ENCODE data around the gene ENPP6.
"Not testable (repeated sequence)": the region's sequence is repeated elsewhere in the genome, so short reads cannot be mapped to it uniquely, and the experiment has no call there.

Gene ENPP6

DNA sequence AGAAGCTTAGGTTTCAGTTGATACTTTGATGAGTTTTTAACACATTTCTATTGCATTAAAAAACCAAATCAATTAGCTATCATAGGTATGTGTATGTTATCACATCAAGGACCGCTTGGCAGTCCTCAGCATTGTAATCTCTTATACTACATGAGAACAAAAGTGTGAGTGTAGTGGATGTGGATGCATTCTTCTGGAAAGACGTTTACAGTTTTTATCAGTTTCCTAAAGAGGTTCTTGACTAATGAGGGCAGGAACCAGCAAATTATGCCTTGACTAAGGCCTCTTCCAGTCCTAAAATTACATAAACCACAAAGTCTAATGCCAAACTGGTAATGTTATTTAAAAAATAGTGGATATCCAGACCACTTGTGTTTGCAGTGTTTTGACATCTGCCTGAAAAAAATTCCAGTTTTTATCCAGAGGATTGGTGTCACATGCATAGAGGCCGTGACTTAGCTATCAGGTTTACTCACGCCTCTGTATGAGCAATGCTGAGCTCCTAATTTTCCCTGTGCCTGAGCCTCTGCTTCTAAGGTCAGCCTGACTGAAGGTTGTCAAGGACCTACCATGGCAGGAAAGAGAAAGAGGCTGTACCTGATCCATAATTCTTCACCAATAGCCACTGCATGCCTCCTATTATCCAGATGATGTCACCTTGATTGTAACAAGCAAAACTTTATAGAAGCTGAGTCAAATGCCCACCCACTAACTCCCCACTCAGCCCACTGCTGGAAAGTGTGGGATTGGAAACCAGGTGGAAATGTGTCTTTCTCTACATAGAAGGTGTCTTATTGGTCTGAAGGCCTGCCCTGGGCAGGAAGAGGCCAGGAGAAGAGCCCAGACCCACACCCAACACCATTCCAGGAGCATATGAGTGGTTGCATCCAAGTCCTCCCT, 68.7 kb downstream of the ENPP6 start:
- DNase-seq (ENCODE audit: low read depth) = no peak

- DNase-seq (ENCODE audit: low read depth) = no peak
Measured at GRCh38 chr4:184147858-184148737, 69.6 kb downstream of the ENPP6 start.

DNA sequence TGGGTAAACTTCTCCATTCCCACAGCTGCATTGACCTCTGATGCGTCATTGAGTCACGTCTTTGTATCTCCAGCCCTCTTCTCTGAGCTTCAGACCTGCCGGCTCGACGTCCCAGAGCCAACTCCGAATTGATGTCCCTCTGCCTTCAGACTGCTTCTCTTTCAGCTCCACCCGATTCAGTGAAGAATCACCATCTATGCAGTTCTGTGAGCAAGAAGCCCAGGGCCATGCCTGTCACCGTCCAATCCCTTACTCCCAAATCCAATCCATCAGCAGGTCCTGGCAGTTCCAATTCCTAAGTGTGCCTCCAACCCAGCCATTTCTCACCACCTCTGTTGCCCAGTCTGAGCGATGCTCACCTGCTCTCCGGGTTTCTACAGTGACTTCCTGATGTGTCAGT, 70.7 kb downstream of the ENPP6 start:
- no peak for DNase-seq (ENCODE audit: low read depth)

DNA sequence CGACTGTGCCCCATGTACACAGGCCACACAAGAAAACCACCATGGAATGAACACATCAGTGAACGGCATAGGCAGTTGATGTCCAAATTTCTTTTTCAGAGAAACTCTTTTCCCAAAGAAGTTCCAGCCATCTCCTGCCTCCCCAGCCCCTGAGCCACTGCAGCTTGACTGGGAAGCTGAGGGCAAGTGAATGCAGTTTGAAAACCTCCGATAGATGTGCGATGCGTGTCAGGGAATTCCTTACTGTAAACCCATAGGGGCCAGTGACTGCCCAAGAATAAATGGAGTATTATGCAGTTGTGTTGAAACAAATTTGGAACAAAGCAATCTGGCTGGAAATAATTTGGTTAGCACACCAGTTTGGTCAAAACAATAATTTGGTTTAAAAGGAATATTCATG, 72.1 kb downstream of the ENPP6 start:
- no peak for DNase-seq (ENCODE audit: low read depth)

- no peak for DNase-seq (ENCODE audit: low read depth)
Measured at GRCh38 chr4:184143770-184144564, 73.7 kb downstream of the ENPP6 start.

- no peak for DNase-seq (ENCODE audit: low read depth)
Measured at GRCh38 chr4:184142121-184143000, 75.3 kb downstream of the ENPP6 start.

- not testable (repeated sequence) for DNase-seq (ENCODE audit: low read depth)
Measured at GRCh38 chr4:184140901-184141300, 76.8 kb downstream of the ENPP6 start.

GRCh38 chr4:184136525-184136924, 81.1 kb downstream of the ENPP6 start:
- DNase-seq (ENCODE audit: low read depth) = no peak

DNA sequence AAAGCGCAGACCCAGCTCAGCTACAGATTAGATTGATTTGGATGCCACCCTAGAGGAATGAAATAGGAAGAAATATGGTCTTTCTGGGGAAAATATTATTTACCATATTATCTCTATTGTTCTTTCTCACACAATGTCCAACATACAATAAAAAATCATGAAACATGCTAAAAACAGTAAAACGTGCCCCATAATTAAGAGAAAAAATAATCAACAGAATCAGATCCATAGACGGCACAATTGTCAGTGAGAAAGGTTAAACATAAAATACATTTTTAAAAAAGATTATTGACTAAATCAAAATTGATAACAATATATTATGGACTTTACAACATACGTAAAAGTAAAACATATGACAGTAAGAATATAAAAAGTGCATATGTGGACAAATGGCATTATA, 90.9 kb downstream of the ENPP6 start:
- no peak for DNase-seq (ENCODE audit: low read depth)

- no peak for DNase-seq (ENCODE audit: low read depth)
Measured at GRCh38 chr4:184122631-184123408, 94.9 kb downstream of the ENPP6 start.

DNA sequence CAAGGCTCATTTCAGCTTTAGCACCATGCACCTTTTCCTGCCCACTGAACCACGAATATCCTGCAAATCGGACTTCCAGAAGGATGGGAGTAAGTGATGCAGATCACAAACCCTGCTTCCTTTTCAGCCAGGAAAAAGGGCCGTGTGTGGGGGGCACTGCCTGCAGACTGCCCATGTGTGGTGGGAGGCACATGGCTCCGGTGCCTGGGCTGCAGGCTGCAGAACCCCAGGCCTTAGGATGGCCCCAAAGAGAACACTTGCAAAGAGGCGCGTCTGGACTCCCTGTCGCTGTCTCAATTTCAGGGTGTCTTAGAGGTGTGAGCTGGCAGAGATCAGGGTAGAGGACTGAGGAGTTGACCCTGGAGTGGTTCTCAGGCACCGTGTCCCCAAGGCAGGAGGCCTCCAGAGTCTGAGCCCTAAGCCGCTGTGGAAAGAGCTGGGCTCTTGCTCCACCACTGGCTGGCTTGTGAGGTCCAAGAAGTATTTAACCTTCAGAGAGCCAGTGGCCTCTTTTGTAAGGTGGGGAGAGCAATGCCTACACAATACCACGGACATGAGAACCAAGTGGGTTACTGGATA, 97.0 kb downstream of the ENPP6 start:
- DNase-seq (ENCODE audit: low read depth) = no peak

- no peak for DNase-seq (ENCODE audit: low read depth)
Measured at GRCh38 chr4:184117662-184118199, 99.9 kb downstream of the ENPP6 start.

DNA sequence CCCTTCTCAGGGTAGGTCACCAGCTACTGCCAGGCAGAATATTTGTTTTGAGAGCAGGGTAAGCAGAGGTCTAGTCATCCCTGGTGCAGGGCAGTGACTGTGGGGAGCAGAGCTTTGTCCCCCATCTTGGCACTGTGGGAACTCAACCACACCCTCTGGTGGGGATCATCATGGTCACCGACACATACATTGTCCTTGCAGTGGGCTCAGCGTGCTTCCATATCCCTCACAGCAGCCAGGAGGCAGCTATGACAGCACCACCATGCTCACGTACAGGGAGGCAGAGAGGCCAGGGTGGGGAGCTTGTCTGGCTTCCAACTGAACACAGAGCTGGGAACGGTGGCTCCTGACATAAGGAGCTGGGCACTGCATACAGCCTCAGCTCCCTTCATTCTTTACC, 102.3 kb downstream of the ENPP6 start:
- no peak for DNase-seq (ENCODE audit: low read depth)

DNA sequence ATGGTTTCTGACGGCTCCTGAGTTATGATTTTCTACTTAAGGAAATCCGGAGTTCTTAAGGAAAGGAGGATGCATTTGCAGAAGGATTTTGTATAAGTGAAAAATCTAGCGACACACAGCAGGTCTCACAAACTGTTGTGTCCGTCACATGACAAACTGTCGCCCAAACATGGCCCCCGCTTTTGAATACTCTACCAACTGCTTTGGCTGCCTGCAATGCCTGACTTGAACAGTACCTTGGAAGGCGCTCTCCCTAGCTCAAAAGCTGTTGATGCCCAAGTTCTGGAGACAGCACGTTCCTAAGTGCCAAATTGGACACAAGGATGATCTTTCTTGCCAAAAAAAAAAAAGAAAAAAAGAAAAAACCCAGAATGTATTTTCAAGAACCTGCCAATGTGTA, 103.2 kb downstream of the ENPP6 start:
- no peak for DNase-seq (ENCODE audit: low read depth)

DNA sequence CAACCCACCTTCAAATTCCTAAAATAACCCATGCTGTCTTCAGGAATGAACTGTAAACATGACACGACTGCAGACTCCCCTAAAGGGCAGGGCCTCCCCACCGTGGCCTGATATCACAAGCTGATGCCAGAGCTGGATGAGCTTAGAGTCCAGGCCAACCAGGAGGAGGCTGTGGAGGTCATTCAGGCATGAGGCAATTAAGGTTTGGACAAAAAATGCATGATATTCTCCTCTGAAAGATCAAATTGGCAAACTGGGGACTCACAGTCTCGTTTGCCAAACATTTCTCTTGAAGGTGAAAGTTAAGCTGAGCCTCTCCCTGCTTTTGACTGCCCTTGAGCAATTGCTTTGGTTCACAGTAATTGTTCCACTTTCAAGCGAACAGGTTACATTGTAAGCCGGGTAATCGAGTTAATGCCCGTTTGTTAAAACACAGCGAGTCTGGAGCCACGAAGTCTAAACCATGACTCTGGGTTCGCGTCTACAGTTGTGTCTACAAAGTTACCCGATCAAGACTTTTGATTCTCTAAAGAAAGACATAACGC, 105.6 kb downstream of the ENPP6 start:
- DNase-seq (ENCODE audit: low read depth) = no peak

- no peak for DNase-seq (ENCODE audit: low read depth)
Measured at GRCh38 chr4:184111233-184111832, 106.3 kb downstream of the ENPP6 start.

- DNase-seq (ENCODE audit: low read depth) = no peak
Measured at GRCh38 chr4:184110452-184111224, 107.0 kb downstream of the ENPP6 start.

GRCh38 chr4:184108006-184108501, 109.6 kb downstream of the ENPP6 start:
- no peak for DNase-seq (ENCODE audit: low read depth)

All from EH (cell line).